Loucy (cell line): ENCODE data around the gene SRCIN1.
"Not testable (repeated sequence)": the region's sequence is repeated elsewhere in the genome, so short reads cannot be mapped to it uniquely, and the experiment has no call there.

Experiments
- H2AFZ ChIP-seq: fragments of 200-600 bp; sonication (generic); 2 replicates; pipeline ENCODE4 v1.6.0; 2016; ENCODE audit warnings: antibody characterized with exemption, mild to moderate bottlenecking, low read length, moderate library complexity
- H3F3A ChIP-seq: fragments of 200-600 bp; 2 replicates; pipeline ENCODE4 v1.6.0; 2016; ENCODE audit warnings: antibody characterized with exemption, low read depth, mild to moderate bottlenecking
- H3K27me3 ChIP-seq: fragments of 200-600 bp; sonication (generic); 2 replicates; pipeline ENCODE4 v1.6.1; 2014; ENCODE audit warnings: low read length, mild to moderate bottlenecking; ENCODE audit not compliant: insufficient read depth, poor library complexity, severe bottlenecking
- H3K36me3 ChIP-seq: fragments of 200-600 bp; sonication (generic); 2 replicates; pipeline ENCODE4 v1.6.1; 2016; ENCODE audit warnings: low read length; ENCODE audit not compliant: insufficient read depth
- H3K4me1 ChIP-seq: fragments of 200-600 bp; sonication (generic); 2 replicates; pipeline ENCODE4 v1.5.1; 2014; ENCODE audit warnings: low read length, mild to moderate bottlenecking; ENCODE audit not compliant: insufficient read depth, poor library complexity, severe bottlenecking
- H3K4me2 ChIP-seq: fragments of 200-600 bp; sonication (generic); 2 replicates; pipeline ENCODE4 v1.6.0; 2014; ENCODE audit warnings: antibody characterized with exemption, low read length, low read depth, mild to moderate bottlenecking; ENCODE audit not compliant: poor library complexity, severe bottlenecking
- H3K4me3 ChIP-seq: fragments of 200-600 bp; sonication (generic); 2 replicates; pipeline ENCODE4 v1.5.1; 2014; ENCODE audit warnings: low read length, mild to moderate bottlenecking, mixed read lengths; ENCODE audit not compliant: poor library complexity, severe bottlenecking
- H3K79me2 ChIP-seq: fragments of 200-600 bp; sonication (generic); 2 replicates; pipeline ENCODE4 v1.6.1; 2014; ENCODE audit warnings: low read length; ENCODE audit not compliant: insufficient read depth
- H3K9ac ChIP-seq: fragments of 200-600 bp; sonication (generic); 2 replicates; pipeline ENCODE4 v1.6.0; 2014; ENCODE audit warnings: mild to moderate bottlenecking, low read depth, low read length, moderate library complexity; ENCODE audit not compliant: poor library complexity, severe bottlenecking
- H3K9me2 ChIP-seq: fragments of 200-600 bp; sonication (generic); replicated peaks from 2 replicates; pipeline ENCODE4 v1.6.1; 2016; ENCODE audit warnings: low read depth, low read length, mixed read lengths
- H3K9me3 ChIP-seq: fragments of 200-600 bp; sonication (generic); 2 replicates; pipeline ENCODE4 v1.6.1; 2014; ENCODE audit warnings: mild to moderate bottlenecking, antibody characterized with exemption, low read length, low read depth; ENCODE audit not compliant: insufficient read depth
- H4K20me1 ChIP-seq: fragments of 200-600 bp; sonication (generic); 2 replicates; pipeline ENCODE4 v1.6.0; 2014; ENCODE audit warnings: antibody characterized with exemption, low read length, mild to moderate bottlenecking; ENCODE audit not compliant: insufficient read depth, poor library complexity, severe bottlenecking

Gene SRCIN1

DNA sequence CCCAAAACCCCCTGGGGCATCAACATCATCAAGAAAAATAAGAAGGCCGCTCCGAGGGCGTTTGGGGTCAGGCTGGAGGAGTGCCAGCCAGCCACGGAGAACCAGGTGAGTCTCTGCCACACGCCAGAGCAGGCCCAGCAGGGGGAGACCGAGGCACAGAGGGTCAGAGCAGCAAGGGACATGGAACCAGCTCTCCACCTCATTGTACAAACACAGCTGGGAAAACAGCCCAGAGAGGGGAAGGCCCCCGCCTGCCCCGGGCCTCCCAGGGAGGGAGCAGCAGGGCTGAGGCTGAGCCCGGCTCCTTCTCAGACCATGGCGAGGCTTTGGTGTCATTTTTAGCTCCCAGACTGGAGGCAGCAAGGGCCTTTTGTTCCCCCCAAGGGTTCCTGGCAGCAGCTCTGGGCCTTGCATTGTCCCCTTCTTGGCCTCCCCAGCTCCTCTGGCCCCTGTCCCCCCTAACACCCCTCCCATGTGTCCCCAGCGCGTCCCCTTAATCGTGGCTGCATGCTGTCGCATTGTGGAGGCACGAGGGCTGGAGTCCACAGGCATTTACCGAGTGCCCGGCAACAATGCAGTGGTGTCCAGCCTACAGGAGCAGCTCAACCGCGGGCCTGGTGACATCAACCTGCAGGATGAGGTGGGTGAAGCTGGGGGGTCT, 123.6 kb downstream of the SRCIN1 start:
- H2AFZ ChIP-seq, H3K4me1 ChIP-seq, H3F3A ChIP-seq, H3K9me2 ChIP-seq, H4K20me1 ChIP-seq, H3K4me3 ChIP-seq, H3K4me2 ChIP-seq, H3K9ac ChIP-seq, H3K9me3 ChIP-seq, H3K27me3 ChIP-seq, H3K79me2 ChIP-seq: not testable (repeated sequence)
- H3K36me3 ChIP-seq = peaks cover 33% of the 10 kb centered on the region; the same call in 1 of the 2 replicates
